ENCODE data around the gene DCAF11.

- no peak for TF ChIP-seq CTCF (conservative IDR thresholded peaks at IDR 0.05; ENCODE audit: low read depth, low read length)
- no peak for TF ChIP-seq EZH2 (IDR thresholded peaks at IDR 0.05; ENCODE audit: borderline replicate concordance, low read depth, low read length, poor library complexity, severe bottlenecking)
Measured at GRCh38 chr14:24135584-24135833, 20.9 kb downstream of the DCAF11 start.
